OCI-LY3 (cell line): ENCODE measurements around the gene MYO9A.

Source experiments
- EZH2phosphoT487 ChIP-seq: fragments of 200-600 bp; shearing (Covaris generic); IDR thresholded peaks from 2 replicates; pipeline ENCODE4 v1.6.1; 2018; ENCODE audit warnings: antibody characterized with exemption, mixed run types, low read depth
- TF ChIP-seq, protein P1 (sequence below): fragments of 200-600, 300-600 bp; sonication (generic); IDR thresholded peaks from 2 replicates; pipeline ENCODE4 v1.5.1; 2014; ENCODE audit warnings: antibody characterized with exemption, low read length, low read depth

- TF ChIP-seq, protein P1, sequence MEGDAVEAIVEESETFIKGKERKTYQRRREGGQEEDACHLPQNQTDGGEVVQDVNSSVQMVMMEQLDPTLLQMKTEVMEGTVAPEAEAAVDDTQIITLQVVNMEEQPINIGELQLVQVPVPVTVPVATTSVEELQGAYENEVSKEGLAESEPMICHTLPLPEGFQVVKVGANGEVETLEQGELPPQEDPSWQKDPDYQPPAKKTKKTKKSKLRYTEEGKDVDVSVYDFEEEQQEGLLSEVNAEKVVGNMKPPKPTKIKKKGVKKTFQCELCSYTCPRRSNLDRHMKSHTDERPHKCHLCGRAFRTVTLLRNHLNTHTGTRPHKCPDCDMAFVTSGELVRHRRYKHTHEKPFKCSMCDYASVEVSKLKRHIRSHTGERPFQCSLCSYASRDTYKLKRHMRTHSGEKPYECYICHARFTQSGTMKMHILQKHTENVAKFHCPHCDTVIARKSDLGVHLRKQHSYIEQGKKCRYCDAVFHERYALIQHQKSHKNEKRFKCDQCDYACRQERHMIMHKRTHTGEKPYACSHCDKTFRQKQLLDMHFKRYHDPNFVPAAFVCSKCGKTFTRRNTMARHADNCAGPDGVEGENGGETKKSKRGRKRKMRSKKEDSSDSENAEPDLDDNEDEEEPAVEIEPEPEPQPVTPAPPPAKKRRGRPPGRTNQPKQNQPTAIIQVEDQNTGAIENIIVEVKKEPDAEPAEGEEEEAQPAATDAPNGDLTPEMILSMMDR, result no peak
- TF ChIP-seq EZH2phosphoT487, result no peak
Observed at GRCh38 chr15:72086920-72087648, 30.9 kb downstream of the MYO9A start.
